ENCODE data around the gene ZNF791.
A peak's percentile ranks its signal among the peaks of the same experiment; 100 is the strongest.
"Not testable (repeated sequence)": the region's sequence is repeated elsewhere in the genome, so short reads cannot be mapped to it uniquely, and the experiment has no call there.

ZNF791 gene

DNA sequence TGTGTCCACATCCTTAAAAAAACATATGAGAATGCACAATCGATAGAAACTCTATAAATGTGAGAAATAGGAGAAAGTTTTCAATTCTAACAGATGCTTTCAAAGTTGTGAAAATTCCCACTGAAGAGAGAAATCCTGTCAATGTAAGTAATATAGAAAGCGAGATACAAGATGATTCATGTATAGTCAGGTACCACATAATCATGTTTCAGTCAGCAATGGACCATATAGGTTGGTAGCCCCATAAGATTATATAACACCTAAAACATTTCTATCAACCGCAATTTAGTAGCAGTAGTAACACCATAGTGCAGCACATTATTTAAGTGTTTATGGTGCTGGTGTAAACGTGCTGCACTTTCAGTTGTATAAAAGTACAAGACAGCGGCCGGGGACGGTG lies 18.5 kb downstream of the ZNF791 start:
- no peak for DNase-seq (ENCODE audit: low spot score)

DNA sequence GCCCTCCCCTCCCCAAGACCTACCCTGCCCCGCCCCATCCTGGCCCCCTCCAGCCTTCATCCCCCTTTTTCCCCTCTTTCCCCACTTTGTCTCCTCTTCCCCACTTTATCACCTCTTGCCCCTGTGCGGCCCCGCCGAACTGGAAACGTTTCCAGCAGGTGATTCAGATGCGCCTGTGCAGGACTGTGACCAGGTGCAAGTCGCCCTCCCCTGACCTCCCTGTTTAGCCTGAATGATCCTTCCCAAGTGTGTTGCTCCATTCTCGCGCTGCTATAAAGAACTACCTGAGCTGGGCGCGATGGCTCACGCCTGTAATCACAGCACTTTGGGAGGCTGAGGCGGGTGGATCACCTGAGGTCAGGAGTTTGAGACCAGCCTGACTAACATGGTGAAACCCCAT lies 25.9 kb downstream of the ZNF791 start:
- no peak for DNase-seq (ENCODE audit: low spot score)

DNA sequence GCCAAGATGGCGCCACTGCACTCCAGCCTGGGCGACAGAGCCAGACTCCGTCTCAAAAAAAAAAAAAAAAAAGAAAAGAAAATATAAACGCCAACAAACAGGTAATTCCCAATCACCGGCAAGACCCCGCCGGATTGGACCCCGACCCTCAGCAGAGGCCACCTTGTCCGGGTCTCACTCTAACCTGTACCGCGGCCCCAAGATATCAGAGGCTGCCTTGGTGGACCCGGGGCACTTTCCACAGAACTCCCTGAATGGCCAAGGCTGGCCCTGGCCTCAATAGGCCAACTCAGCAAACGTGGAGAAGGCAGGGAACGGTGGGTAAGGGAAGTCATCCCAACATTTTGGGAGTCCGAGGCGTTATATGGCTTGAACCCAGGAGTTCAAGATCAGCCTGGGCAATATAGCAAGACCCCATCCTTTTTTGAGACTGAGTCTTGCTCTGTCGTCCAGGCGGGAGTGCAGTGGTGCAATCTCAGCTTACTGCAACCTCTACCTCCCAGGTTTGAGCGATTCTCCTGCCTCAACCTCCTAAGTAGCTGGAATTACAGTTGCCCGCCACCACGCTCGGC lies 28.0 kb downstream of the ZNF791 start:
- DNase-seq (ENCODE audit: low spot score), result no peak

DNA sequence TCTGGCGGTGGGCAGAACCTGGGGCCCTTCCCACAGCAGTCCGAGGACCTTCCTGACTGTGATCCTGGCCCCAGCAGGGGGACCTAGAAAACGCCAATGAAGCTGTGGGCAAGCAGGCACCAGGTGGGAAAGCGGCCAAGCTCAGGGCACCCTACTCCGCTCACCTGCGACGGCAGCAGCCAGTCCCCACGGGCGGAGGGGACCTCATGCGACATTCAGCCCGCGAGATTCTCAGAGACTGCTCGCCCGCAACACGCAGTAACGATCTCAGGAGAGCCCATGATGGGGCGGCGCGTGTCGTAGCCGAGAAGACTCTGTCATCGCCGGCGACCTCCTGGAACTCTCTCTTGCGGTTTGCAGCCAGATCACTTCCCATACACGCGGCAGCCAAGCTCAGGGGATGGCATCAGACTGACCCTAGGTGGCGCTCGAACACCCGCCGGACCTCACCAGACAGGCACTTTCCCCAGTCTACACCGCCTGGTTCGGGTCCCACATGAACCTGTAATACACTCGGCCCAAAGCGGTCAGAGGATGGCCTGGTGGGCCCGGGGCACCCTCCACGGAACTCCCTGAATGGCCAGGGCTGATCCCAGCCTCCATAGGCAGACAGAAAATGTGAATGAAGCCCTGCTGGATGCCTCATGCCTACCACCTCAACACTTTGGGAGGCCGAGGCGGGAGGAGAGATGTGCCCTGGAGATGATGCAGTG lies 29.3 kb downstream of the ZNF791 start:
- peak; percentile 90 for DNase-seq (ENCODE audit: low spot score)

DNA sequence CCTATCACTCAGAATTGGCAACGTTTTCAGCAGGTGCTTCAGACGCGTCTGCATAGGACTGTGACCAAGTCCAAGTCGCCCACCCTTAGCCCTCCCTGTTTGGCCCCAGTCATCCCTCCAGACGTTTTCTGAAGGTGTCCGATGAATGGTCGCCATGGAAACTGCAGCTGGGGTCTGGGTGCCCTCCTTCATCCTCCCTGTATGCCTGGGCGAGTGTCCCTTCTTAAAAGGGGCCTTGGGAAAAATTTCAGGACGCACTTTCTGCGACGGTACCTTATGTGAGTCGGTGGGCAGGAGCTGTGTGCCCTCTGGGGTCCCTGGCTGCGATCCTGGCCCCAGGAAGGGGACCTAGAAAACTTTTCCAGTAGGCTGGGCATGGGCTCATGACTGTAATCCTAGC lies 30.7 kb downstream of the ZNF791 start:
- DNase-seq (ENCODE audit: low spot score), result no peak

DNA sequence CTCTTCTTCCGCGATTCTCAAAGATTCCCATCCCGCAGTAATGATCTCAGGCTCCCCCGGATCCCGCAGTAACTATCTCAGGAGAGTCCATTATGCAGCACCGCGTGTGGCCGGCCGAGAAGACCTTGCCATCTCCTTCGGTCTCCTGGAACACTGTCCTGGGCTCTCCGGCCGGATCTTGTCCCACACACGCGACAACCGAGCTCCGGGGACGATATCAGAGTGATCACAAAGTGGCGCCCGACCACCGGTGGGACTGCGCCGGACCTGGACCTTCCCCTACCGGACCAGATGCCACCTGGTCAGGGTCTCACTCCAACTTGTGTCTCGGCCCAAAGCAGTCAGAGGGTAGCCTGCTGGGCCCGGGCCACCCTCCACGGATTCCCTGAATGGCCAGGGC lies 31.8 kb downstream of the ZNF791 start:
- no peak for DNase-seq (ENCODE audit: low spot score)

DNA sequence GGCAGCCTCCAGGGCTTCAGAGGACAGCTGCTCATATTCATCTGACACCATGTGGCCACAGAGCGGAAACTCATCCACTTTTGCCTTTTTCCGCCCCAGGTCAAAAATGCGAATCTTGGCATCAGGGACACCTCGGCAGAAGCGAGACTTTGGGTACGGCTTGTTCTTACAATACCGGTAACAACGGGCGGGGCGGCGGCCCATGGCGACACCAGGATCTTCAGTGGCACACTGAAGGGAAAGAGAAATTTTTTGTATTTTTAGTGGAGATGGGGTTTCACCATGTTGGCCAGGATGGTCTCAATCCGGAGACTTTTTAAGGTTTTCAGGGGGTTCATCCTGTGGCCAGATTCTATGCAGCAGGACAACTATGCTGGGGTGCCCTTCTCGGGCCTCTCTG lies 33.0 kb downstream of the ZNF791 start:
- DNase-seq (ENCODE audit: low spot score), result not testable (repeated sequence)

DNA sequence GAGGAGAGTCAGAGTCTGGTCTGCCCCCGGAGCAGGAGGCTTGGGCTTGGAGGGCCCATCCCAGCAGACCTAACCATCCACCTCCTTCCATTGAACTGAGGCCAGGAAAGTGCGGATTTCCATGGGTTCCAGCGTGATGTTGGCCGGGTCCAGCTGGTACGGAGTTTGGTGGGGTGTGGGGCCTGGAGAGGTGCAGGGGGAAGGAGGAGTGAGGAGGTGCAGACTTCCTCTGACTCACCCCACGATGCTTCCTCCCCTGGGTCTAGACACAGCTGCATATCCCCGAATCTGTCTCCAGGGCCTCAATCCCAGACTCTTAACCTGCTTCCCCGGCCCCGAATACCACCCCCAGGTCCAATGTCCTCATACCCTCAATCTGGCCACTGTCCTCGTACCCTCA lies 35.8 kb downstream of the ZNF791 start:
- no peak for DNase-seq (ENCODE audit: low spot score)

DNA sequence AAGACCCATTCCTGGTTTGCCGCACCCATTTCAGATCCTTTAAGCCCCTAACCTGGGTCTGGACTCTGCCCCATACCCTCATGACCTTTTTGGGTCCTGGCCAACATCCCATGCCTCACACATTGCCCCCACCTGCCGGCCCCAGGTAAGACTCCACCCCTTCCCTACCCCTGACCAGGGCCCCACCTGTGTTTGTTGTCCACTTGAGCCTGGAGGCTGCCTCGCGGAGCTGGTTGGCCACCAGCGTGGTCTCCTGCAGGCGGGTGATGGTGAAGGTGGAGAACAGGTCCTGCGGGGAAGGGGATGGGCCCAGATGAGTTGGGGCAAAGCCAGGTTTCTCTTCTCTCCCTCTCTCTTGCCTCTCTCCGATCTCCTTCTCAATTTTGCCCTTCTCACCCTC lies 36.3 kb downstream of the ZNF791 start:
- DNase-seq (ENCODE audit: low spot score), result no peak

DNA sequence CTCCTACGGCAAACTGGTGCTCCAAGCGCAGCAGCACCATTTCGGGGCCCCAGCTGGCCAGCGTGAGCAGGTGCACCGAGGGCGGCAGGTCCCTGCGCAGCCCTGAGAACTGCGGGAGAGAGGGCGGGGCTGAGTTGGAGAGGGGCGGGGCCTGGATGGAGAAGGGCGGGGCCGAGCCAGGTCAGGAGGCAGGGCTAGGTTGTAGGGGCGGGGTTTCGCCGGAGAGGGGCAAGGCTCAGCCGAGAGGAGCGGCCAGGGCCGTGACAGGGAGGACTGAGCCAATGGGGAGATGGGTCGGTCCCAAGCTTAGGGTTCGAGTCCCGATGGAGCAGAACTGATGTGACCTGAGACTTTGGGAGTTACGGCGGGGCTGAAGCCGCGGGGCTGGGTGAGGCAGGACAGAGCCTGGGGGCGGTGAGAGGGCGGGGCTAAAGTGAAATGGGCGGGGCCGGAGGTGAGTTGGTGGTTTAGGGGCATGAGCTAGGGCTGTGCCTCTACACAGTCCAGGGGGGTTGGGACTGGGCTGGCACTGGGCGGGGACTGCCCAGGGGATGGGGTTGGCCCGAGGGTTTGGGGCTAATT lies 36.9 kb downstream of the ZNF791 start:
- no peak for DNase-seq (ENCODE audit: low spot score)

DNA sequence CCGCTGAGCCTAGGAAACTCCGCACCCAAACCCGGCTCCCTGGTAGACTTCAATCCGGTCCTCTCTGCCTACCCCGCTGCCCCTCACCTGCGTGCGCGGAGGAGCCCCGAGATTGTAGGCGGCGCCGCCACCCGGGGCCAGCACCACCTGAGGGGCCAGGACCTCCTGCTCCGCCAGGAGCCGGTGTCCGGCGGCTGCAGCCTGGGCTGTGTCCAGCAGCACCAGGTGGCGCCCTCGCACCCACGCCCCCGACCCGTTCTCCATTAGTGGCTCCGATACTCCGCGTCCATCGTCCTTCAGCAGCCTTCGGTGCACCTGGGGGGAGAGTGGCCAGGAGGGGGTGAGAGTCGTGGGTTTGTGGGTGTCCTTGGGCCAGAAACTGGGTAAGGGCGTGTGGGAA lies 37.4 kb downstream of the ZNF791 start:
- no peak for DNase-seq (ENCODE audit: low spot score)

DNA sequence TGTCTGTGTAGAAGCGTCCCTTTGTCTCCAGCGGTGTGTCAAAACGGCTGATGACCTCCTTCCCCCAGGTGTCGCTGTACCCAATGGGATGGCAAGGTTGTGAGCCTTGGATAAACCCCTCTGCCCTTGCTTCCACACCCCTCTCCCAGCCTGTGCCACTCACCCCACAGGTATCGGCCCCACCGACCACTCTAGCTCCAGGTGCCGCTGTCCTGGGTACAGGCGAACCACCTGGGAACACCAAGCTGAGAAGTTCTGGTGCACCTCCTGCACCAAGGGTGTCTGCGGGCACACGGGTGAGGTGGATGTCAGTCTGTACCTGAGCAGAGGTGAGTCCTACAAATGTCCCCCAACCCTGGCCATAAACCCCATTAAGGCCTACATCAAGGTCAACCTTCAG lies 39.2 kb downstream of the ZNF791 start:
- no peak for DNase-seq (ENCODE audit: low spot score)

DNA sequence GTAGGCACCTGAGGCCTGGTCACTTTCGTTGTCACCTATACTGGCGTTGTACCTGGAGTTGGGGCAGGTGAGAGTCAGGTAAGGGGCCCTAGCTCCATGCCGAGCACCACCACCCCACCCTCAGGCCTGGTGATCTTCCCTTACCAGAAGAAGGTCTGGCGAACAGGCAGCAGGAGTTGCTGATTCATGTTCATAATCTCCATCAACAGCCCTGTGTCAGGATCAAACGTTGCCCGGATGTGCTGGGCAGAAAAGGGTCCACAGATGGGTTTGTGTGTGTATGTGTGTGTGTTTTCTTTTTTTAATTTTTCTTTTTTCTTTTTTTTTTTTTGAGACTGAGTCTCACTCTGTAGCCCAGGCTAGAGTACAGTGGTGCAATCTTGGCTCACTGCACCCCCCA lies 41.5 kb downstream of the ZNF791 start:
- no peak for DNase-seq (ENCODE audit: low spot score)

DNA sequence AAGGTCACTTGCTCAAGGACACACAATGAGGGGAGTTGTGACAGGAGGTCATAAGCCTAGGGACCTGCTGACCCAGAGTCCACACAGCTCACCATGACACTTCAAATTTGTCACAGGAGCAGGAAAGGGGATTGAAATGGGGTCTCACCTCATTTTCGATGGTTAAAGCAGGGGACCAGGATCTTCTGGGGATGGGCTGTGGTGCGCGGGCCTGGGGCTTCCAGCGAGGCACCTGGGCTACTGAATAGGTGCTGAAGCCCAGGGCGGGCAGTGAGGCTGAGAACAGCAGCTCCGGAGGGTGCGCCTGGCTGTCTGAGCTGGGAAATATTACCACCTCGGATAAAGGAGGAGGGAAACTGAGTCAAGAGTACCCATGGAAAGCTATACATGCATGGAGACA lies 44.8 kb downstream of the ZNF791 start:
- DNase-seq (ENCODE audit: low spot score), result no peak

DNA sequence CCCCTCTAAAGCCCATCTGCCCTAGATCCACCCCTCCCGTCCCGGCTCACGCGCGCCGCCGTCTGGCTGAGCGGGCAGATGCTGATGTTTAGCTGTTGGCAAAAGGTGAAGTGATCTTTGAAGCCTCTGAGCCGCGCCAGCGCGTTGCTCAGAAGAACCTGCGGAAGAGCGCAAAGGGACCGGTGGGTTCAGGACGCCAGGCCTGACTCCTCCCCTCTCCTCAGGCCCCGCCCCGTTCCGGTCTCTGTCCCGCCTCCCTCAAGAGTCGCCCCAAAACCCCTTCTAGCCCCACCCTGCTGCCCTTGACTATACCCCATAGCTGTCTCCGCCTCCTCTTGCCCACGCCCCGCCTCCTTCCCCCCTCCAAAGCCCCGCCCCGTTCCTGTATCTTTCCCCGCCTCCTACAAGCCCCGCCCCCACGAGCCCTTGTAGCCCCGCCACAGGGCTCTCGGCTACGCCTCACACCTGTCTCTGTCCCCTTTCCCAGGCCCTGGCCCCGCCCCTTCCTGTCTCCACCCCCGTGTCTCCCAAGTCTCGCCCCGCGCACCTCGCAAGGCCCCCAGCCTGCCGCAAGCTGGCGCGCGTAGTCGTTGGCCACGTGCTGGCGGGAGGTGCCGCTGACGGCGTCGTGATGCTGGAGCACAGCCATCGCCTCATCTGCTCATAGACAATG lies 46.3 kb downstream of the ZNF791 start:
- no peak for DNase-seq (ENCODE audit: low spot score)

DNA sequence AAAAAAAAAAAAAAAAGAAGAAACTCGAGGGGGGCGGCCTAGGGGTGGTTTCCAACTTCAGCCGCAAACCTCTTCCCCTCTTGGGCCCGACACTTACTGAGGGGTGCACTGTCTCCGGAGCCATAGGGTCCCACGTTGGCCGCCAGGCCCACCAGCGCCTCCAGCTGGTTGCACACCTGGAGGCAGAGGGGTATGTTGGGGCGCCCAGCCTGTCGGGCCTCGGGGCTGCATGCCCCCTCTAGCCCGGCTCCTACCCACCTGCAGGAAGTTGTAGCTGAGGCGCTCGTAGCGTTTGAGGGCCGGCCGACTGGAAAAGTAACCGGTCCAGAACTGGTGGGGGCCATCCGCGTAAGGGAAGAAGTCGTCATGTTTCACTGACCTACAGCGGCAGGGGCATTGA lies 47.2 kb downstream of the ZNF791 start:
- no peak for DNase-seq (ENCODE audit: low spot score)

DNA sequence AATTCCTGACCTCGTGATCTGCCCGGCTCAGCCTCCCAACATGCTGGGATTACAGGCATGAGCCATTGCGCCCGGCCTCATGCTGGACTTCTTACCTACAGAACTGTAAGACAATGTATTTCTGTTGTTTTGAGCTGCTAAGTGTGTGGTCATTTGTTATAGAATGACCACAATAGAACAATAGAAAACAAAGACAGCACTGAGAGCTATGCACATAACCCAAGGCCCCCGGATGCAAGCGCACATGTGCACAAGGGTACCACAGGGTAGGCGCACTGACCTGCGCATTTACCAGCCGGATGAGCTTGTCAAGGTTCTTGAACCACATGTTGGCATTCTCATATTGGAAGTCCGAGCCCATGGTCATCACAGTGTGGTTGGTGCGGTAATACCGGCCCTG lies 50.3 kb downstream of the ZNF791 start:
- DNase-seq (ENCODE audit: low spot score), result no peak

DNA sequence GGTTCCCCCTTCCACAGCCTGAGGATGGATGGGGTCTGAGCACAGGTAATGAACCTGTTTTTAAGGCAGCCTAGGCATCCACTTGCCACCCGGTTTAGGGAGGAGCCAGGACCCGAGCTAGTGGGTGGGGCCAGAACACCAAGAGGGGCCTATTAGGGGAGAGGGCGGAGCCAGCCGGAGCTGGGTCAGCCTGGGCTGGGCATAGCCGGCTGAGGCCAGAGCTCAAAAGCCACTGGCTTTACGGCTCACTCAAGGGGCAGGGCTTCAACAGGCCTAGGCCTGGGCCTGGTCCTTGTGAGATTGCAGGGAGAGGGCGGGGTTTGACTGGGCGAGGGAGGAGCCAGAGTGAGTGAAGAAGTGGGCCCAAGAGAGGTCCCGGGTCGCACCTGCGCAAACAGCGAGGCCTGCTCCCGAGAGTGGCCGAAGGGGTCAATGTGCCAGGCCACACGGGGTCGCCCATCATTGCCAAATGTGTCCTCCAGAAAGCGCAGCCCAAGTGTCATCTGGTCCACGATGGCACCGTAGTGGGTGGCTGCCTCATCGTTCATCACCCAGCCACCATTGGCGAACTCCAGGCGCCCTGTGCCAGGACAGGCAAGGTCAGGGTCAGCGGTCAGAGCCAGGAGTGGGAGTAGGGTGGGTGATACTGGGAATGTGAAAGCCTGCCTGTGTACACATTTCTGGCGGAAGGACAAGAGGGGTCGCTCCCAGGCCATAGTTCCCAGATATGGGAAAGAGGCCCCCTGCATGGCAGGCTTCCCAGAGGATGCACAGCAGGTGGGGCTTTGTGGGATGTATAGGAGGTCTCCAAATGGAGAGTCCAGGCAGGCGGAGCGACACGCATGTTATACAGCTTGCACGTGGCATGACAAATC lies 53.9 kb downstream of the ZNF791 start:
- DNase-seq (ENCODE audit: low spot score), result peak; percentile 65

DNA sequence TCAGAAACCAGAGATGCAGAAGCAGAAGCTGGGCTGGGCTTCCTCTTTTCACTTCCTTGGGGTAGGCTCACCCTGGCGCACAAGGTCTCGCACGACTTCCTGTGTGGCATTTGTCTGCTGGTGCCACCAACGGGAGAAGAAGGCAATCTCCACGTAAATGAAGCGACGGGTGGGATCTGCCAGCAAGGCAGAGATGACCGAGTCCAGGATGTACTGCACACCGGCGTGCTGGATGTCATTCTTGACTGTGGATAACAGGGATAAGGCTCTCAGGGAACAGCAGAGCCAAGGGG lies 54.5 kb downstream of the ZNF791 start:
- DNase-seq (ENCODE audit: low spot score), result no peak

DNA sequence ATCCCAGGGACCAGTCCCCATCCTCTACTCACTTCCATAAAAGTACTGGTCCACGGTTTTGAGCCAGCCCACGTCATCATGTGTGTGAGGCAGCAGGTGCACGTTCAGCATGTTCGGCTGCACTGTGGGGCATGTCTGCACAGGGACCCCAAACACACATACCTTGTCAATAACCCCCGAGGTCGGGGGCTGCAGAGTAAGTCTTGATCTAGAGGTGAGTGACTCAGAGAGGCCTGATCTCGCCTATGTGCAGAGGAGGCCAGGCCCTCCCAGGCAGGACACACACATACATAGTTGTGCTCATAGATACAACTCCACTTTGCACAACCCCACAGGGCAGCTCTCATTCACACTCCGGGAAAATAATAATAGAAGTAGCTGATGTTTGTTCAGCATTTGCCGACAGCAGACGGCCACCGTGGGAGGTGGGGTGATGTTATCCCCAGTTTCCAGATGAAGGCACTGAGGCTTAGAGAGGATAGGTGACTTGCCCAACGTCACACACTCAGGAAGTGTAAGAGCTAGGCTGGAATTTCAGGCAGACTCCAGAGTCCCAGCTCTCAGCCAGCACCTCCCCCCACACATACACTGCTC lies 55.0 kb downstream of the ZNF791 start:
- DNase-seq (ENCODE audit: low spot score), result peak; percentile 45

DNA sequence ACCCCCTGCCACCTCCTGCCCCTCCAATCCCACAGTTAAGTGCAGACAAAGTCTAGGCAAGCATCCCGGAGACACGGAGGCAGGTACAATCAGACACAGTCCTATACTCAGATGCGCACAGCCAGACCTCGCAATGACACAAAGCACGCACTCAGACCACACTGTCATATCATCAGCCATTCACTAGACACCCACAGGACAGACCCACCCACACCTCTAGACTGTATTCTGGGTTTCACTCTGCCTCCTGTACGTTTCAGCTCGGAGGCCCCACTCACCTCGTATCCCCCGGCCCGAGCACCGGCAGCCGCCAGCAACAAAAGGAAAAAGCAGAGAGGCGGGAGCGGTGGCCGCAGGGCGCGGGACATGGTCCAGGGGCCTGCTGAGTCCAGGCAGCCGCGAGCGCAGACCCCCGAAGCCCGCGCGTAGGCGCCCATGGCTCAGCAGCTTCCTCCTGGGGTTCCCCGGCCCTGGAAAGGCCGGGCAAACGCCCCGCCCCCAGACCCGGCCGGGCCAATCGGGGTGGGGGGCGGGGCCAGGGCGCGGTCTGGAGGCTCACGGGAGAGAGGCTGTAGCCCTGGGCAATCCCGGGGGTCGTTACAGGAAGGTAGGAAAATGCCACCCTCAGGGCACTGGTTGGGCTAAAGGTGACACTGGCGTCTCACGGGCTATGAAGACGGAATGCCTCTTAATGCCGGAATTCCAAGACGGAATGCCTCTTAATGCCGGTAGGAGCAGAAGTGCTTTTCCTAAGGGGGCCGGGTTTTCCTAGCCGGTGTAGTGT lies 55.7 kb downstream of the ZNF791 start, which contains the start of the genes MAN2B1 and WDR83:
TSS of gene MAN2B1 (minus strand) at position 478 of the 784 bp plus-strand sequence. CDS start at position 437, 41 bp downstream.
TSS of gene WDR83 (plus strand) at position 543 of the 784 bp plus-strand sequence. CDS start 2,984 bp downstream, outside the sequence.
- peak; percentile 76 for DNase-seq (ENCODE audit: low spot score)

All from RKO (cell line).